Measurements from ENCODE around the gene ZNF195.
"Not testable (repeated sequence)": the region's sequence is repeated elsewhere in the genome, so short reads cannot be mapped to it uniquely, and the experiment has no call there.

Gene ZNF195

GRCh38 chr11:3347127-3347526 is 31.8 kb downstream of the ZNF195 start:
- no peak for DNase-seq (ENCODE audit: low read depth)

- DNase-seq (ENCODE audit: low read depth) = no peak
Measured at GRCh38 chr11:3346587-3346986, 32.4 kb downstream of the ZNF195 start.

GRCh38 chr11:3345736-3346135 is 33.2 kb downstream of the ZNF195 start:
- no peak for DNase-seq (ENCODE audit: low read depth)

GRCh38 chr11:3344327-3345174 is 34.4 kb downstream of the ZNF195 start:
- no peak for DNase-seq (ENCODE audit: low read depth)

- DNase-seq (ENCODE audit: low read depth) = no peak
Measured at GRCh38 chr11:3342709-3343108, 36.2 kb downstream of the ZNF195 start.

GRCh38 chr11:3341298-3341697 is 37.6 kb downstream of the ZNF195 start:
- peak; percentile 49 for DNase-seq (ENCODE audit: low read depth)

GRCh38 chr11:3340025-3340424 is 38.9 kb downstream of the ZNF195 start:
- DNase-seq (ENCODE audit: low read depth) = peak; percentile 92

GRCh38 chr11:3339340-3339624 is 39.7 kb downstream of the ZNF195 start:
- no peak for DNase-seq (ENCODE audit: low read depth)

GRCh38 chr11:3338569-3339339 is 40.2 kb downstream of the ZNF195 start:
- no peak for DNase-seq (ENCODE audit: low read depth)

GRCh38 chr11:3336420-3336819 is 42.5 kb downstream of the ZNF195 start:
- DNase-seq (ENCODE audit: low read depth) = not testable (repeated sequence)

- not testable (repeated sequence) for DNase-seq (ENCODE audit: low read depth)
Measured at GRCh38 chr11:3333157-3333556, 45.8 kb downstream of the ZNF195 start.

- DNase-seq (ENCODE audit: low read depth) = not testable (repeated sequence)
Measured at GRCh38 chr11:3331078-3331477, 47.9 kb downstream of the ZNF195 start.

GRCh38 chr11:3330064-3330463 is 48.9 kb downstream of the ZNF195 start:
- DNase-seq (ENCODE audit: low read depth) = not testable (repeated sequence)

GRCh38 chr11:3328503-3328902 is 50.4 kb downstream of the ZNF195 start:
- DNase-seq (ENCODE audit: low read depth) = not testable (repeated sequence)

GRCh38 chr11:3326450-3326849 is 52.5 kb downstream of the ZNF195 start:
- not testable (repeated sequence) for DNase-seq (ENCODE audit: low read depth)

GRCh38 chr11:3324724-3325123 is 54.2 kb downstream of the ZNF195 start:
- DNase-seq (ENCODE audit: low read depth) = not testable (repeated sequence)
